Fibroblast of skin of left quadriceps (primary cell): Measurements from ENCODE around the gene HEATR5B.
"Not testable (repeated sequence)": the region's sequence is repeated elsewhere in the genome, so short reads cannot be mapped to it uniquely, and the experiment has no call there.

Experiments
- DNase-seq, 2 experiments: peaks; one replicate each; pipeline ENCODE4 v3.0.0-alpha.2; 2013; ENCODE audit warnings: low read depth in 2 of 2

Gene HEATR5B

GRCh38 chr2:37061776-37062175 is 22.4 kb downstream of the HEATR5B start:
- no peak for DNase-seq

- DNase-seq = no peak
These were observed 23.0 kb downstream of the HEATR5B start for GRCh38 chr2:37061013-37061711.

- DNase-seq = no peak
These were observed 23.7 kb downstream of the HEATR5B start for GRCh38 chr2:37060446-37060845.

GRCh38 chr2:37059841-37060240 is 24.3 kb downstream of the HEATR5B start:
- no peak for DNase-seq

- DNase-seq = no peak
These were observed 31.4 kb downstream of the HEATR5B start for GRCh38 chr2:37052600-37053332.

- DNase-seq = no peak
These were observed 44.6 kb downstream of the HEATR5B start for GRCh38 chr2:37039580-37039979.

- DNase-seq = no peak
These were observed 46.4 kb downstream of the HEATR5B start for GRCh38 chr2:37037771-37038170.

GRCh38 chr2:37029758-37030157 is 54.4 kb downstream of the HEATR5B start:
- DNase-seq = no peak

GRCh38 chr2:37026050-37026449 is 58.1 kb downstream of the HEATR5B start:
- DNase-seq = no peak

- DNase-seq = no peak
These were observed 63.0 kb downstream of the HEATR5B start for GRCh38 chr2:37020887-37021796.

- peak; percentile 61 to 62 for DNase-seq
These were observed 63.8 kb downstream of the HEATR5B start for GRCh38 chr2:37020212-37020886.

- DNase-seq = no peak
These were observed 70.9 kb downstream of the HEATR5B start for GRCh38 chr2:37013315-37013641.

- no peak for DNase-seq
These were observed 73.0 kb downstream of the HEATR5B start for GRCh38 chr2:37011130-37011529.

- no peak for DNase-seq
These were observed 78.9 kb downstream of the HEATR5B start for GRCh38 chr2:37005118-37005868.

GRCh38 chr2:37000988-37001556 is 83.1 kb downstream of the HEATR5B start:
- no peak for DNase-seq

GRCh38 chr2:37000318-37000717 is 83.9 kb downstream of the HEATR5B start:
- DNase-seq = no peak

- DNase-seq = not testable (repeated sequence)
These were observed 84.8 kb downstream of the HEATR5B start for GRCh38 chr2:36999416-36999815.

- no peak for DNase-seq
These were observed 90.1 kb downstream of the HEATR5B start for GRCh38 chr2:36993841-36994620.

GRCh38 chr2:36988008-36988407 is 96.2 kb downstream of the HEATR5B start:
- no peak for DNase-seq

GRCh38 chr2:36982467-36982866 is 101.7 kb downstream of the HEATR5B start:
- DNase-seq = no peak
